Mammary epithelial cell (primary cell): ENCODE results near the gene RAI1.

Experiments
- CTCF ChIP-seq, 2 donors: IDR thresholded peaks in 1 of 2; conservative IDR thresholded peaks in 1 of 2; 2 replicates each; pipeline ENCODE4 v1.5.1; 2011 to 2012; ENCODE audit warnings: inconsistent platforms in 2 of 2, low read length in 2 of 2, mild to moderate bottlenecking in 2 of 2, control low read depth in 1 of 2, low read depth in 1 of 2; ENCODE audit not compliant: insufficient read depth in 1 of 2; ENCODE audit errors: extremely low read depth in 1 of 2
- EZH2 ChIP-seq: IDR thresholded peaks from 2 replicates; pipeline ENCODE4 v1.6.1; 2012; ENCODE audit warnings: low read length, inconsistent platforms, borderline replicate concordance

- no peak for TF ChIP-seq CTCF (conservative IDR thresholded peaks at IDR 0.05 in 1 of 2, IDR thresholded peaks at IDR 0.05 in 1 of 2; ENCODE audit: extremely low read depth in 1 of 2, insufficient read depth in 1 of 2, low read depth in 1 of 2, low read length in 2 of 2)
- no peak for TF ChIP-seq EZH2
Observed at GRCh38 chr17:17698869-17699351, 17.7 kb downstream of the RAI1 start.
